GM10266 (cell line): Measurements from ENCODE around the gene CLEC3A.

ENCODE experiments used
- DNase-seq: peaks from one replicate; pipeline ENCODE4 v3.0.0; 2012; ENCODE audit errors: extremely low spot score
- CTCF ChIP-seq: IDR thresholded peaks from 2 replicates; pipeline ENCODE4 v1.5.1; 2012; ENCODE audit warnings: mild to moderate bottlenecking, low read depth; ENCODE audit not compliant: control insufficient read depth, insufficient read depth; ENCODE audit errors: missing control alignments

The CLEC3A gene

DNA sequence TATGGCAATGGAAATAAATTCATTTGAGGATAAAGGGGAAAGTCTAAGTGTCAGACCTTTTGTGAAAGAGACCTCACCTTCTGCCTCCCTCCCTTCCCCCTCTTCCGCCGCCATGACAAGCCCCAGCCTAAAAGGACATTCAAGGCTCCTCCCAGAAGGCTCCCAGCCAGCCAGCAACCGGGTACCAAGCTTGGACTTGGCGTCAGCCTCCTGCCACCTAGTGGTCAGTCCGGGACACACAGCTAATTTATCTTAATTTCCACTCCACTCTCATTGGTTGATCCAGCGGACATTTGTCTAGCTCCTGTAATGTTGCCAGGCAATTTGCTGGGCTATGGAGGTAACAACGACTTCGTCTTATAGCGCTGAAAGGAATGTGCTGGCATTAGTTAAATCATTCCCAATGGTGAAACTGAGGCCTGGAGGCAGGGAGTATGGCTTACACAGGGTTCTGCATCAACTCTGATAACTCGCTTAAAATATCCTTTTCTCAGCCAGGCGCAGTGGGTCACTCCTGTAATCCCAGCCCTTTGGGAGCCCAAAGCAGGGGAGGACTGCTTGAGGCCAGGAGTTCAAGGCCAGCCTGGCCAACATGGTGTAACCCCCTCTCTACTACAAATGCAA is 19.3 kb upstream of the CLEC3A start:
- DNase-seq: peak; percentile 80
- TF ChIP-seq CTCF: peak; percentile 85

DNA sequence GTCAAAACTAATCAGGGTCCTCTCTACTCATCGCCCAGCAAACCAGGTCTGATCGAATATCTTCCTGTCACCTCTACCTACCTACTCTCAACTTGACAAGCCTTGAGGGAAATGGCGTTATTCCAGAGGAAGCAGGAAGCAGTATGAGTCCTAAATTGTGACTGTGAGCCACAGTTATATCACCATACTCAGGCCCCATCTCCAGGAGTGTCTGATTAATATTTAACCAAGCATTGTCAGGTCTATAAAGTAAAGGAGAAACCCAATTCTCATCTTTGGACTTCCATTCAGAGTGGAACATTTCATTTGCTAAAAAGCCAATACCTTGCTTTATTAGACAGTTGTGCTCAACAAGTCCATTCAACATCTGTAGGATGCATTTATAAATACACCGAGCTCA is 17.8 kb upstream of the CLEC3A start:
- no peak for DNase-seq
- no peak for TF ChIP-seq CTCF

GRCh38 chr16:78005881-78006280 is 16.5 kb upstream of the CLEC3A start:
- TF ChIP-seq CTCF: peak; percentile 18
- DNase-seq: peak; percentile 13

- no peak for DNase-seq
- no peak for TF ChIP-seq CTCF
Observed at GRCh38 chr16:78007121-78007520, 15.2 kb upstream of the CLEC3A start.

DNA sequence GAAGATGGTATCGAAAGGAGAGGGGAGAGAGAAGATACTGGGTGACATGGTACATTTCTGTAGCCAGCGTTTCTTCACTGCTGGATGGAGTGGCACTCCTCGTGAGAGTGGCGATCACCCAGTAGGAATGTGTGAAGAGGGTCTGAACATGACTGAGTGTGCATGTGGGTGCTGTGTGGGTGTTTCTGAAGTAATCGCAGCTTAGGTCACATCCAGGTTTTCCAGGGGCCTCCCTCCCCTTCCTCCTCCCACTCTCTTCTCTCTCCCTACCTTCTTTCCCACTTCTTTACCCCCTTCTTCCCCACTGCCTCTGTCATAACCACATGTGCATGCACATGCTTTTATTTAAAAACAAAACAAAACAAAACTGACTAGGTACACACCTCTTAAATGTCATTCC is 1.8 kb downstream of the CLEC3A start:
- TF ChIP-seq CTCF: no peak
- no peak for DNase-seq

GRCh38 chr16:78025631-78026030 is 3.3 kb downstream of the CLEC3A start:
- no peak for TF ChIP-seq CTCF
- no peak for DNase-seq

GRCh38 chr16:78028018-78028417 is 5.7 kb downstream of the CLEC3A start:
- no peak for DNase-seq
- no peak for TF ChIP-seq CTCF
